Mucosa of descending colon (tissue), 3 donors: ENCODE results near the gene EOGT. TPM values are rescaled to one million over a fixed set of nuclear protein-coding genes. Genes with fewer than 3 reads are reported as not detected.

Experiments used
- ATAC-seq: fragments of 200-7000 bp; cut with Tn5 transposase; one replicate; pipeline ENCODE4 v1.9.1; 2020; ENCODE audit warnings: mild to moderate bottlenecking, moderate library complexity
- DNase-seq, 3 donors: peaks; one replicate each; pipeline ENCODE4 v3.0.0-alpha.2; 2020
- H3K36me3 ChIP-seq: fragments of 200-600 bp; one replicate; pipeline ENCODE4 v1.8.0; 2021; ENCODE audit warnings: low read depth, mild to moderate bottlenecking
- H3K4me1 ChIP-seq: fragments of 200-600 bp; one replicate; pipeline ENCODE4 v1.8.0; 2021; ENCODE audit warnings: low read depth, mild to moderate bottlenecking
- H3K4me3 ChIP-seq: fragments of 200-600 bp; one replicate; pipeline ENCODE4 v1.8.0; 2021; ENCODE audit warnings: mild to moderate bottlenecking
- H3K9me3 ChIP-seq: fragments of 200-600 bp; one replicate; pipeline ENCODE4 v1.8.0; 2021; ENCODE audit warnings: mild to moderate bottlenecking
- CTCF ChIP-seq: fragments of 200-600 bp; IDR thresholded peaks from one replicate; pipeline ENCODE4 v1.8.0; 2022; ENCODE audit warnings: antibody characterized with exemption, mild to moderate bottlenecking
- intact Hi-C, 2 donors: fragments of 100-400 bp; cut with DNase I in 1 of 2; cut with micrococcal nuclease in 1 of 2; formaldehyde crosslinking; loops; one replicate each; pipeline versions ENCODE4 v1.11.0 to v1.11.1; 2022; cut with DNase I, micrococcal nuclease
- total RNA-seq, 3 donors: library from RNA; stranded (reverse); fragmentation: NEBNext Ultra II Directional in 2 of 3; extraction: Animal tissue kit (Norgen Biotek cat#: 25700) in 2 of 3; gene quantifications; one replicate each; pipeline versions ENCODE4 v1.2.1 to v1.2.4, GENCODE V29; 2021 to 2023
- donor health status: DM: no; HTN: no; CAD: no; lungs with moderate emphysema.
- donor health status: DM: no; HTN: no; CAD: no.
- donor health status: DM: no; HTN: yes; CAD: no.

EOGT gene
- total RNA-seq, 3 donors from 2014 or later: 16.9 to 27.3 (median 17.4) TPM

- TF ChIP-seq CTCF: no peak
- ATAC-seq (no peak), DNase-seq (no peak)
- Histone ChIP-seq H3K4me1 (peaks cover 12% of the 10 kb centered on the region), H3K4me3 (peak overlapping the region; percentile 77), H3K9me3 (no peaks in the 10 kb centered on the region), H3K36me3 (no peaks in the 10 kb centered on the region)
- intact Hi-C loops: no loop called here
These were observed 617 bp upstream of the EOGT start for GRCh38 chr3:69014022-69014580.

- Histone ChIP-seq H3K9me3 (no peaks in the 10 kb centered on the region), H3K4me1 (peaks cover 12% of the 10 kb centered on the region), H3K36me3 (no peaks in the 10 kb centered on the region), H3K4me3 (peak overlapping the region; percentile 77)
- DNase-seq (peak in 2 of 3 donors; percentile 40 to 72), ATAC-seq (peak; percentile 54)
- TF ChIP-seq CTCF: no peak
- intact Hi-C loops: no loop called here
These were observed 658 bp downstream of the EOGT start for GRCh38 chr3:69012800-69013252.

GRCh38 chr3:69012100-69012799 lies 1.2 kb downstream of the EOGT start:
- Histone ChIP-seq H3K9me3 (no peaks in the 10 kb centered on the region), H3K4me3 (no peak overlapping the region), H3K36me3 (no peaks in the 10 kb centered on the region), H3K4me1 (peaks cover 12% of the 10 kb centered on the region)
- ATAC-seq (no peak), DNase-seq (peak; percentile 13 to 59 (median 36))
- no peak for TF ChIP-seq CTCF
- intact Hi-C loops: no loop called here

- no peak for TF ChIP-seq CTCF
- intact Hi-C loops: no loop called here
- ATAC-seq (no peak), DNase-seq (no peak)
- H3K4me1 ChIP-seq: peaks cover 12% of the 10 kb centered on the region
- H3K4me3 ChIP-seq: no peak overlapping the region
- H3K36me3 ChIP-seq: no peaks in the 10 kb centered on the region
- H3K9me3 ChIP-seq: no peaks in the 10 kb centered on the region
These were observed 2.3 kb downstream of the EOGT start for GRCh38 chr3:69011096-69011730.

- Histone ChIP-seq H3K36me3 (no peaks in the 10 kb centered on the region), H3K4me3 (no peak overlapping the region), H3K4me1 (peaks cover 12% of the 10 kb centered on the region), H3K9me3 (no peaks in the 10 kb centered on the region)
- no peak for TF ChIP-seq CTCF
- ATAC-seq (no peak), DNase-seq (no peak)
- intact Hi-C loops: no loop called here
These were observed 3.7 kb downstream of the EOGT start for GRCh38 chr3:69009559-69010410.
